Stimulated activated CD4-positive, alpha-beta T cell treated with anti-CD3 and anti-CD28 coated beads, TNF-alpha, amount 100 ng/mL, for 24 hours (primary cell): ENCODE data around the gene HEATR9.

Experiments used
- DNase-seq, 3 experiments: peaks; one replicate each; pipeline ENCODE4 v3.0.0-alpha.2; 2020; ENCODE audit warnings: low read depth in 3 of 3

HEATR9 gene

DNA sequence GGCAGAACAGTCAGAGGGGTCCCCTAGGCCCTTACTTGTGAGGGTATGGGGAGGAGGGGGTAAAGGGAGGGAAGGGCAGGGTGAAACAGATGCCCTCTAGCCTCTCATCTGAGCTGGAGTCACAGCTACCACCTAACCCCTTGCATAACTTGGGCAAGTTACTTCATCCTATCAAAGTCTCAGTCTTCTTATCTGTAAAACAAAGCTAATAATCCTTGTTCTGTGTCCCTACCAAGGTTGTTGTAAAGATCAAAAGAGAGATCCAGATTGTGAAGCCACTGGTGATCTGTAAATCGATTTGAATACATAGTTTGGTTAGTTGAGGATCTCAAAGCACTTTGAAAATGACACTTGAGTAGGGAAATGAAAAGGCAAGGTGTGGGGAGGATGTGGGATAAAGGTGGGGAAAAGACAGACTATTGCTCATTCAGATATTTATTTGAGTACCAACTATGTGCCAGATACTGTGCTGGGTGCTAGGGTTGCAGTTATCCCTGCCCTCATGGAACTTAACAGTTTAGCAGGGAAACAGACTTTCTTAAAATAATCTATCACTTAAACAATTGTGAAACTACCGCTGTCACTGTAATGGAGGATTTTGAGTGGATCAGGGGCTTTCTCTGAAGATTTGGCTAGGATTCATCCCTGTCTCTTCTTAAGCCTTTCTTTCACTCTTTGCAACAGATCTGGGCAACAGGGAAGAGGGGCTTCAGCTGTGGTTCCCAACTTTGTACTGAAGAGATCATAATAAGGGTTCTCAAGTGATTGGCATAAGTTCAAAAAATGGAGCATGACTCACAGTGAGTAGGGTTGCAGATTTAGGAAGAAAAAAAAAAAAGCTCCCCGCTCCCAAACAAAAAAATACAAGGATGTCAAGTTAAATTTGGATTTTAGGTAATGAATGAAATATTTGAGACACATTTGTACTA lies 3.0 kb downstream of the HEATR9 start:
- DNase-seq, result no peak

GRCh38 chr17:35864853-35865252 lies 3.8 kb downstream of the HEATR9 start:
- no peak for DNase-seq

GRCh38 chr17:35856603-35857002 lies 12.1 kb downstream of the HEATR9 start:
- DNase-seq, result no peak

DNA sequence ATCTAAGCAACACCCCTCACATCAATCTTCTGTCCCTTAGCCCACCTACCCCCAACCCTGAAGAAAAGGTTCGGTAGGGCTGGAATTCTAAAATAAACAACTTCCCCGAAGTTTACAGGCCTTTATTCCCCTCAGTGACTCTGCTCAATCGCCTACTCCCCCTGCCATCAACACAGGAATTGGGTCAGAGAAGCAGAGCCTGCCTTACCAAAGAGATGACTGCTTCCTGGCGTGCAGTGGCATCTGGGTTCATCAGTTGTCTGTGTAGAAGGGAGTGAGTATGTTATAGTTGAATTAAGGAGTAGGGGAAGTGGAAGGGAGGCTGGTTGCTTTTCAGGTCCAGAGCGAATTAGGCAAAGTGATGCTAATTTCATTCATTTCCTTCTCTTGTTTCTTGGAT lies 12.7 kb downstream of the HEATR9 start:
- DNase-seq, result no peak

DNA sequence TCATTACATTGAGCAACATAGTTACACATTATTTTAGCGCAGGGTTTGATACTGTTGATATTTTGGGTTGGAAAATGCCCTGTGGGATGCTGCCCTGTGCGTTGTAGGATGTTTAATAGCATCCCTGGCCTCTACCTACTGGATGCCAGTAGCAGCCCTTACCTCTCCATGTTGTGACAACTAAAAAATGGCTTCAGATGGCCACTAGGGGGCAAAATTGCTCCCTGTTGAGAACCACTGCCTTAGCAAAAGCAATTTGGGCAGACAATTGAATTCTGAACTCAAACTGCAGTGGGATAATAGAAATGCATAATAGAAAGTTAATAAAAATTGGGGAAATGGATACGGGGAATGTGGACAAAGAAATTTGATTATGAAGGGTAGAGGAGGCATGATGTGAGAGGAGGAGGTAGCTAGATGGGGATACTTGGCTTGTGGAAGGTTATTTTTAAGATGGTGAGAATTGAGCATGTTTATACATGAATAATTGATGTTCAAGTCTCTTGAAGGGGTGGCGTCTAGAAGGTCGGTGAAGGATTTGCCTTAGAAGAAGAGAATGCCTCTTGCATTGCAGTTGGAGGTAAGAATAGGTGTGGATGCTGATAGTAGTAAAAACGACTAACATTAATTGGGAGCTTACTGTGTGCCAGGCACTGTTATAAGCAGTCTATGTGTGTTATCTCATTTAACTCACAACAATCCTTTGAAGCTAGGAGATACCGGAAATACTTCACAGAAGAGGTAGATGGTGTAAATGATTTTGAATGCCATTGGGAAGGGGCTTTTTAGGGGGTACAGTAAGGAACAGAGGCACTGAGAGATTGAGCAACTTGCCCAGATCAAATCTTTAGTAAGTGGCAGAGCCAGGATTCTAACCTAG lies 19.0 kb downstream of the HEATR9 start:
- DNase-seq, result peak in 2 of 3 experiments; percentile 14 to 29

- no peak for DNase-seq
Observed at GRCh38 chr17:35847633-35848373, 20.9 kb downstream of the HEATR9 start.

DNA sequence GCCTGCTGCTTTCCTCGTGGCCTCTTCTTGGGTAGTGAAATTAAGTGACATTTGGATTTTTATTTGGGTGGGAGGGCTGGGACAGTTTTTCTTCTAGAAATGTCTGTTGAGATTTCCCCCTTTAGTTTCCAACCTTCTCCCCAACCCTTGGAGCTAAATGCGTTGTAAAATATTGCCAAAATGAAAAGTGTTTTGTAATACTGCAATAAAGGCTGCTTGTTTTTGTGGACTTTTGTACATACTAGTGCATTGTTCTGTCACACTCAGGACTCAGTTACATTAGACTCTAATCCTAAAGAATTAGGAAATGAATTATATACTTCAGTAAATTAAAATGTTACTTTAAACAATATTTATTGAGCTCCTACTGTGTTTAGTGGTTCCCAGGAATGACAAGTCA lies 21.7 kb downstream of the HEATR9 start:
- DNase-seq, result no peak

DNA sequence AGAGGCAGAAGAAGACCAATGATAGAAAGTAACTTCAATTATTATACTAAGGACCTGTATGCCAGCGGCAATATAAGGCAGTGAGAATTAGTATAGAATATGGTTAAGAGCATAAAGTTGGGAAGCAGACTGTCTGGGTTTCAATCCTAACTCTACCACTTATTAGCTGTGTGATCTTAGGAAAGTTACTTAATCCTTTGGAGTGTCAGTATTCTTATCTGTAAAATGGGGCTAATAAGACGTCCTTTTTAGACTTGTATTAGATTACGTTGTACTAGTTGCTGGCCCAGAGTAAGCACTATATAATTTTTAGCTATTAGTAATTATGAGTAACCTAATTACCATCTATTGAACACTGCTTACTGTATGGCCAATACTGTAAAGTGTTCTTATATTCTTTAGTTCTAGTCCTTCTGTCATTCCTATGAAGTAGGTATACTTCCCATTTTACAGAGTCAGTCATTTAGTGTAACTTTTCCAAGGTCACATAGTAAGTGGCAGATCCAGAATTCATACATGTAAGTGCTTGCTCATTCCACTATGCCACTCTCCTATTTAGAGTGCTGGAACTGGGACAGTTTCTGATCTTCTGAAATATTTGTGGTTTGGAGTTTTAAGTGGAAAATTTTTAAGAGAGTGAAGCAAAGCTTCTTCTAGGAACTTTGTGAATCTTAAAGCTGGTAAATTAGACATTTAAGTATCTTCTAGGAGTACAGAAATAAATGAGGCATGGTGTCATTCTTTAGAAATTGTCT lies 22.5 kb downstream of the HEATR9 start:
- no peak for DNase-seq

DNA sequence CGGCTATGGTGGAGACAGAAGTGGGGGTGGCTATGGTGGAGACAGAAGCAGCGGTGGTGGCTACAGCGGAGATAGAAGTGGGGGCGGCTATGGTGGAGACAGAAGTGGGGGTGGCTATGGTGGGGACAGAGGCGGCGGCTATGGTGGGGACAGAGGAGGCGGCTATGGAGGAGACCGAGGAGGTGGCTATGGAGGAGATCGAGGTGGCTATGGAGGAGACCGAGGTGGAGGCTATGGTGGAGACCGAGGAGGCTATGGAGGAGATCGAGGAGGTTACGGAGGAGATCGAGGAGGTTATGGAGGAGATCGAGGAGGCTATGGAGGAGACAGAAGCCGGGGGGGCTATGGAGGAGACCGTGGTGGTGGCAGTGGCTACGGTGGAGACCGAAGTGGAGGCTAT lies 24.1 kb downstream of the HEATR9 start:
- no peak for DNase-seq

DNA sequence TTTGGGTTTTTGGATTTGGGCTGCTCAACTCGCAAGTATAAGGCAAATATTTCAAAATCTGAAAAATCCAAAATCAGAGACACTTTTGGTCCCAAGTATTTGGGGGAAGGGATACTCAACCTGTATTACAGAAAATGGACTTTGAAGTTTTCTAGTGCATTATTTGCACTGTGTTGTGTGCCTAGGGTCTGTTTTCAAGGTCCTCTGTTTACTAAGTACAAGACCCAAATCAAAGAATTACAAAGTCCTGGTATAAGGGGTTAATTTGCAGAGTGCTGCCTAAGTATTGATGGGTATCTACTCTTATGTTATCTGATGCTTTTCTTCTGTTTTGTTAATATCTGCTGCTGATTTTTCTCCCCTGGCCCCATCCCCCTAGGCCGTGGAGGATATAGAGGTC lies 25.0 kb downstream of the HEATR9 start:
- no peak for DNase-seq

DNA sequence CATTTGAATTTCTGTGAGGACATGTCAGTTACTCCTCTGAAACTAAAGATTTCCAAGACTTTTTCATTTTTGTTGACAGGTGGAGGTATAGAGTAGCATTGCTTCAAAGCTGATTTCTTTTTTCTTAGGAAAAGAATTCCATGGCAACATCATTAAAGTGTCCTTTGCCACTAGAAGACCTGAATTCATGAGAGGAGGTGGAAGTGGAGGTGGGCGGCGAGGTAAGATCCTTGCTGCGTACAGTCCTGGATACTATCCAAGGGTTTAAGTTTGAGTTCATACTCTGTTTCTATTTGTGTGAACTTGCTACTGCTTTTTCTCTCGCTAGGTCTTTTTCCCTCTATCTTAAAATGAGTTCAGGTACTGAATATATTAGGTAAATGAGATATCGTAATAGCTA lies 26.5 kb downstream of the HEATR9 start:
- no peak for DNase-seq

DNA sequence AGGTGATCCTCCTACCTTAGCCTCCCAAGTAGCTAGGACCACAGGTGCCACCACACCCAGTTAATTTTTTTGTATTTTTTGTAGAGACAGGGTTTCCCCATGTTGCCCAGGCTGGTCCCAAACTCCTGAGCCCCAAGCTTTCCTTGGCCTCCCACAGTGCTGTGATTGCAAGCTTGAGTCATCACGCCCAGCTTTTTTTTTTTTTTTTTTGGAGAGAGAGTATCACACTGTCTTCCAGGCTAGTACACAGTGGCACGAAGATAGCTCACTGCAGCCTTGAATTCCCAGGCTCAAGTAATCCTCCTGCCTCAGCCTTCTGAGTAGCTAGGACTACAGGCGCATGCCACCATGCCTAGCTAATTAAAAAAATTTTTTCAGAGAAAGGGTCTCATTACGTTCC lies 27.2 kb downstream of the HEATR9 start:
- DNase-seq, result no peak

DNA sequence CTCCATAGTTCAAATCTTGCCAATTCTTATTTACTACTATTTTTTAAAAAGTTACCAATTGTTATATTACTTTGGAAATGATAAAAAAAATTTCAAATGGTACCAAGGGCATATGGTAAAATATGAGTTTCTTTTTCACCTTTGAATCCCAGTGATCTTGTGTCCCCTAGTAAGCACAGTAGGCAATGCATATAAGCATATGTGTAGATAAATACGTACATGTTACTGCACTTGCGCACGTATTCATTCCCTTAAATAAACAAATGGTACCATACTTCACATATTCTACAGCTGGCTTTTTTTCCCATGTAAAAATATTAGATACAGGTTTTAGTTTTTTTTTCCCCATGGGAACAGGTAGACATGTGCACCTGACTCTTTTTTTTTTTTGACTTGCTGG lies 27.6 kb downstream of the HEATR9 start:
- no peak for DNase-seq

GRCh38 chr17:35825206-35825605 lies 43.5 kb downstream of the HEATR9 start:
- DNase-seq, result no peak

- DNase-seq, result no peak
Observed at GRCh38 chr17:35821308-35821707, 47.4 kb downstream of the HEATR9 start.

DNA sequence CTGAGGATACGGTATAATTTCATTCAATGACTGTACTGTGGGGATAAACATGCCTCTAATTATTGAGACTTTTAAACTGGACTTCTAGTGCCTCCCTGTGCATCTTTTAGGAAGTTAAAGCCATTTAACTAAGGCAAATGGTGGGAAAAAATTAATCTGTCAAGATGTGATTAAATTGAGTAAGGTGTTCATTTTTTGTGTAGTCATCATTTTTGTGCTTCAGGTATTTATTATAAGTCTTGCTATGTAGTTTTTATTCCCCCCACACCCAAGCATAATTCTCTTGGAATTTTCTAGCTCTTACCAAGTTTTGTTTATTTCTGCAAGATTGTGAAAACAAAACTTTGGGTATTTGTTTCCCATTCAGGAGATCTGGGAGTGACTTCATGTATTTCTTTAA lies 49.2 kb downstream of the HEATR9 start:
- DNase-seq, result no peak

GRCh38 chr17:35817196-35817595 lies 51.5 kb downstream of the HEATR9 start:
- DNase-seq, result no peak

- no peak for DNase-seq
Observed at GRCh38 chr17:35816723-35817122, 52.0 kb downstream of the HEATR9 start.

- no peak for DNase-seq
Observed at GRCh38 chr17:35812456-35812855, 56.2 kb downstream of the HEATR9 start.

GRCh38 chr17:35811759-35812158 lies 56.9 kb downstream of the HEATR9 start:
- DNase-seq, result no peak

- peak in 2 of 3 experiments; percentile 15 for DNase-seq
Observed at GRCh38 chr17:35809855-35810461, 58.7 kb downstream of the HEATR9 start.
